Measurements from ENCODE around the gene EIF5B. TPM values are rescaled to one million over a fixed set of nuclear protein-coding genes. Genes with fewer than 3 reads are reported as not detected.

EIF5B gene
- total RNA-seq, 1 experiment from 2014 or later = 7.2 TPM

DNA sequence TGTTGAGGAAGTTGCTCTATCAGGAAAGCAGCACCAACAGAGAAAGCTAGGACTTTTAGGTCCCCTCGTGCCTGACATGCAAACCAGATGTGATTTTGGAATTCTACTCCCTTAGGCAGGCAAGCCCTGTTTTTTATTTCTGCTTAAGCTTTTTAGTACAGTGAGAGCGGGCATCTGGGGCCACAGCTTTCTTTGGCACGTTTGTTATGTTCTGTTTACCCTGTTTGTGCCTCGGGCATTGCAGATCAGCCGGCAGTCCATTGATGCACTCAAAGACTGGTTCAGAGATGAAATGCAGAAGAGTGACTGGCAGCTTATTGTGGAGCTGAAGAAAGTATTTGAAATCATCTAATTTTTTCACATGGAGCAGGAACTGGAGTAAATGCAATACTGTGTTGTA is 61.9 kb downstream of the EIF5B start:
- peak; percentile 61 for DNase-seq (ENCODE audit: low read depth, low spot score)
- in situ Hi-C loops (cut with HindIII; ENCODE audit: low pct_unique_long_range_greater_than_20kb, low sequenced_read_pairs) = no loop called here

DNA sequence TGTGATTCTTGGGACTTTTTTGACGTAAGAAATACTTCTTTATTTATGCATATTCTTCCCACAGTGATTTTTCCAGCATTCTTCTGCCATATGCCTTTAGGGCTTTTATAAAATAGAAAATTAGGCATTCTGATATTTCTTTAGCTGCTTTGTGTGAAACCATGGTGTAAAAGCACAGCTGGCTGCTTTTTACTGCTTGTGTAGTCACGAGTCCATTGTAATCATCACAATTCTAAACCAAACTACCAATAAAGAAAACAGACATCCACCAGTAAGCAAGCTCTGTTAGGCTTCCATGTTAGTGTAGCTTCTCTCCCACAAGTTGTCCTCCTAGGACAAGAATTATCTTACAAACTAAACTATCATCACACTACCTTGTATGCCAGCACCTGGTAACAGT is 62.6 kb downstream of the EIF5B start:
- DNase-seq (ENCODE audit: low read depth, low spot score) = peak; percentile 40
- in situ Hi-C loops (cut with HindIII; ENCODE audit: low pct_unique_long_range_greater_than_20kb, low sequenced_read_pairs) = no loop called here

DNA sequence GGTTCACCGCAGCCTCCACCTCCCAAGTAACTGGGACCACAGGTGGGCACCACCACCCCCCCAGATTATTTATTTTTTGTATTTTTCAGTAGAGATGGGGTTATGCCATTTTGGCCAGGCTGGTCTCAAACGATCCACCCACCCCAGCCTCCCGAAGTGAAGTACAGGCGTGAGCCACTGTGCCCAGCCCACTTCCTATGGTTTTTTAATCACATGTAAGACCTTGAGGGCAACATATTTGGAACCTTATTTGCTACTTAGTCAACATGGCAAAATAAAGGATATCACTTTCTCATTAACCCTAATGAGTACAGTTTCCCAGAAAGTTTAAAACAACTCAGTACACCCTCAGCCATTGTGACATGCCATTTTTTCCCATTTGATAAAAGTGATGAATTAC is 64.7 kb downstream of the EIF5B start:
- DNase-seq (ENCODE audit: low read depth, low spot score) = no peak
- in situ Hi-C loops (cut with HindIII; ENCODE audit: low pct_unique_long_range_greater_than_20kb, low sequenced_read_pairs) = no loop called here

DNA sequence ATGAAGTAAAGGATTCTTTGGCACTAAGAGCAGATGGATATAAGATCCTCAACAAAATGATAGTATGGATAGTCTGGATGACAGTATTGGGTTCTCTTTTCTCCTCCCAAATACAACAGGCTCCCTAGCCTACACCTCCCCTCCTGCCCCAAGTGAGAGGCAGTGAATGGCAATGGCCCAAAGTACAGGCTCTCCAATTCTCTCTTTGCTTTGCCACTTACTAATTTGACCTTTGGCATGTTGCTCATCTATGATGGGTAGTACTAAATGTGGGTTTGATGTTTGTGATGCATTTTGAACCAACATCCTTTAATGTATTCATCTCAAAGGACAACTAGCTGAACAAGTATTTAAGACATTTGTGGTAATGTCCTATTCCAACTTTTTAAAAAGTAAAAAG is 65.9 kb downstream of the EIF5B start:
- DNase-seq (ENCODE audit: low read depth, low spot score) = no peak
- in situ Hi-C loops (cut with HindIII; ENCODE audit: low pct_unique_long_range_greater_than_20kb, low sequenced_read_pairs) = no loop called here

DNA sequence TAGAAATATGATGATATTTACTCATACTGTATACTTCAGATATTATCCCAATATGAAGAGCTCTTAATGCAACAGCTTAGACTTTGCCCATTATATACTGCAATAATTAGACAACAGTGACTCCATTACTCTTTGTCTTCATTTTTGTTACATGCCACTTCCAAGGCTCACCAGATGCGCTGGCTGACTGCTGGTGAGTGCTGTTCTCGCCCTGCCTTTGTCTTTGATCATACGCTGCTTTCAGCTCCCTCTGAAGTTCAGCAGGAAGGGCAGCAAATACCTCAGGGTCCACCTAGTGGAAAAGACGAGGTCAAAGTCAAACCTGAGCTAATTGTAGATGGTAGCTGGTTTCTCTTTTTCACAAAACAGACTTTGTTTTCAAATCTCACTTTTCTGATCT is 66.3 kb downstream of the EIF5B start:
- DNase-seq (ENCODE audit: low read depth, low spot score) = peak; percentile 21
- in situ Hi-C loops (cut with HindIII; ENCODE audit: low pct_unique_long_range_greater_than_20kb, low sequenced_read_pairs) = no loop called here

DNA sequence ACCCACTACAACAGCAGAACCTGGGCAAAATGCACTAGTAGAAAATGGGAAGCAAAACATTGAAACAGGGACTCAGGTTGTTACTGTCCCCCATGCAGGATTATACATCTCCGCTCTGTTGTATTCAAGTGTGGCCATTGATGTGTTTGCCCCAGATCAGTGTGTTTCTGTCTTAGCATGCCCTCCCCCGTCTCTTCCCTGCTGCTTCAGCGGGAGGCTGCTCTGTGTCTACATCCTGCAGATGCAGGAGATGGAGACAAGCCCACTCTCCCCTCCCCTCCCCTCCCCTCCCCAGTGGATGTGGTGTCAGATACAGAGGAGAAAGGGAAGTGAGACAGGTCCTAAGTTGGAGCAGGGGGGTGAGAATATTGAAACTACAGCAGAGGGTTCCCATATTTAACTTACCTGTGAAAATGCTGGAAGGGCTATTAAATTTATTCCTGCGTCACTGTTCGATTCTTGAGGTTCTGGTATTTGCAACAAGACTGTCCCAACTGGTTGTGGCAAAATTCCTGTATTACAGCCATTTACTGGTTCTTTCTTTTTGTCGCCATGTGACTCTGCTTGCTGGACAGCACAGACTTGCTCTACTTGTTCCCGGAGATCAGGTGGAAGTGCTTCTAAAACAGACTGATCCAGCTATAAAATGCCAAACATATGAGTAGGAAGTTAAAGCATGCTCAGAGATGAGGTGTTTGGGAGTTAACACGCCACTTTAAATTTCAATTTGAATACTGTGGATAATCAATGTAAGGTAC is 67.0 kb downstream of the EIF5B start:
- in situ Hi-C loops (cut with HindIII; ENCODE audit: low pct_unique_long_range_greater_than_20kb, low sequenced_read_pairs) = no loop called here
- DNase-seq (ENCODE audit: low read depth, low spot score) = no peak

DNA sequence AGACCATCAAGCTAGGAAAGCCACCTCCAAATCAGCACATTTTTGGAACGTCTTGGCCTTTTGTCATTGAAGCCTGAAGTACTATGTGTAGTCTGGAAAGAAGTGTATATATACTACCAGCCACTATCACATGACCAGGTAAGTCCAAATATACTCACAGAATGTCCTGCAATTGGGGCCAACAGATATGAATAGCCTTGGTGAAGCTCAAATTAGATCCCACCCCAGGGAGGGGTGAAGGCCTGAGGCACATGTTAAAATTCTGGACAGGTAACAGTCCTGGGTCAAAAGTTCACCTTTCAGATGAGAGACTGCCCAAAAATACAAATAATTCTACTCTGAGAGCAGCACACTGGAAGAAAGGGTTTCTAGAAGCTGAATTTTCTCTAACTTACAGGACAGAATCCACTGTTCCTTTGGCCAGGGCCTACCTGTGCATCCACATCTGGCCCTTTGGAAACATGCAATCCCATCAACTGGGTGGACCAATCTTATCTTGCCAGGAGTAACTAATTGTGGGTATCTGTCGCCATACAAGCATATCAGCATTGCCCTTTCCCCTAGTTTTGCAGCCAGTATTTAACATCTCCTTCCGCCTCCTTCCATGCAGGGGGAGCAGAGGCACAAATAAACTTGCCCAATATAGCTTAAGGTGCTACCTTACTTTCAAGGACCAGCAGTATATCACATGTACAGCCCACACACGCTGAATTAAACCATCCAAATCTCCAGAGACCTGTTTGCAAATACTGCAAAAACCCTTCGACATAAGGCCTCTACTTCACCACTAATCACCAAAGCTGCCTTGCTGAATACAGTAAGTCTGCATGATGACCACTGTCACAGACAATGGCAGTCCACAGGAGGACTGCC is 67.8 kb downstream of the EIF5B start:
- in situ Hi-C loops (cut with HindIII; ENCODE audit: low pct_unique_long_range_greater_than_20kb, low sequenced_read_pairs) = no loop called here

DNA sequence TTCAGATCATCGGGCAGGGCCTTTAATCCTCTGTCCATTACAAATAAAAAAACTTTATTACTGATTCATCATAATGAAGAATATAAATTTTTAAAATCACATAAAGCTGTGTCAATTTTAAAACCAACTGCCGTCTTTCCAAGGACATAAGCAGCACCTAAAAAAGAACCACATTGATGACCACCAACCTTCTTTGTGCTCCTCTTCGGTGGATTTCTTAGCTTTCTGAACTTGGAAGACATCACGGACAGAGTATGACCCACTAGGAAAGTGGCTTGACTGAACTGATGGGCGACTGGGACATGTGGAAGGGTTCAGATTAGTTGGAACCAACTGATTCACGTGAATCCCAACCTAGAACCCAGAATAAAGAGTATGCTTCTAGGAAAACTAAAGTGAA is 68.9 kb downstream of the EIF5B start:
- no peak for DNase-seq (ENCODE audit: low read depth, low spot score)
- in situ Hi-C loops (cut with HindIII; ENCODE audit: low pct_unique_long_range_greater_than_20kb, low sequenced_read_pairs) = no loop called here

More for the DNA sequence above, 67.8 kb downstream of the EIF5B start:
- DNase-seq (ENCODE audit: low read depth, low spot score) = no peak

DNA sequence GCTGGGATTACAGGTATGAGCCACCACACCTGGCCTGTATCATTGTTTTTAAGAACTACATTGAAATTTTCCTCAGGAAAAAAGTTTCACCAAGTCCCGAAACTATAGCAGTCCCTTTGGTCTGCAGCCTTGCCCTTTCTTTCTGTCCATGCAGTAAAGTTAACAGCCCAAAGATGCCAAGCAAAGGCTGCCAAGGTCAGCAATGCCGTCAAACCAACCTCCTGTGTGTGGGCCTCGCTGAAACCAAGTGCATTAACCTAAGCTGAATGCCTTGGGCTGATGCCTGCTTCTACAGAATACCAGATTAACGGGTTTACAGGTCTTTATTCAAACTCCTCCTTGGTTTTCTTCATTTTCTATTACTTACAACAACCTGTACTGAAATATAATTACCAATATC is 73.1 kb downstream of the EIF5B start:
- DNase-seq (ENCODE audit: low read depth, low spot score) = no peak

DNA sequence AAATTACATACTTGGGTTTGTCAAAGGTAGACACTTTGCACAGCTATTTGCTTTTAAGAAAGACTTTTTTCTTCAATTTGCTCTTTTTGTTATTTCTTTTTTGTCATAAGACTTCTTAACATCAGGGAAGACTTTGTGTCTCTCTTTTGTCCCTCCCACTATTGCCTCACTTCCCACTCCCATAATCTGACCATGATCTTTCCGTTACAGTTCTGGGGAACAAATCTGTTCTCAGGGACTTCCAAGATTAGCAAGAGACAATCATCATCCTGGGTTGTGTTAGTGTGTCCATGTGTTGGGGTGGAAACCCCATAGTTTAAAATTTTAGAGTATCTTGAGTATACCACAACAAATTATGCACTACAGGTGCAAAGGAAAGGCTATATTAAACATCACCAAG is 77.4 kb downstream of the EIF5B start:
- DNase-seq (ENCODE audit: low read depth, low spot score) = no peak
- in situ Hi-C loops (cut with HindIII; ENCODE audit: low pct_unique_long_range_greater_than_20kb, low sequenced_read_pairs) = no loop called here

More for the DNA sequence above, 73.1 kb downstream of the EIF5B start:
- in situ Hi-C loops (cut with HindIII; ENCODE audit: low pct_unique_long_range_greater_than_20kb, low sequenced_read_pairs) = no loop called here

DNA sequence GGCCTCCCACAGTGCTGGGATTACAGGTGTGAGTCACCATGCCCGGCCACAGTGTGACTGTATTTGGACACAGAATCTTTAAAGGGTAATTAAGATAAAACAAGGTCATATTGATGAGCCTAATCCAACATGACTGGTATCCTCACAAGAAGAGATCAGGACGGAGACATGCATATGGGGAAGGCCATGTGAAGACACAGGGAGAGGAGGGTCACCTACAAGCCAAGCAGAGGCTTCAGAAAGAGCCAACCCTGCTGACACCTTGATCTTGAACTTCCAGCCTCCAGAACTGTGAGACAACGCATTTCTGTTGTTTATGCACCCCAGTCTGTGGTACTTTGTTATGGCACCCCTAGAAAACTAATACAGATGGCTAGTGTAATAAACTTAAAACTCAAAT is 80.2 kb downstream of the EIF5B start:
- DNase-seq (ENCODE audit: low read depth, low spot score) = no peak
- in situ Hi-C loops (cut with HindIII; ENCODE audit: low pct_unique_long_range_greater_than_20kb, low sequenced_read_pairs) = no loop called here

DNA sequence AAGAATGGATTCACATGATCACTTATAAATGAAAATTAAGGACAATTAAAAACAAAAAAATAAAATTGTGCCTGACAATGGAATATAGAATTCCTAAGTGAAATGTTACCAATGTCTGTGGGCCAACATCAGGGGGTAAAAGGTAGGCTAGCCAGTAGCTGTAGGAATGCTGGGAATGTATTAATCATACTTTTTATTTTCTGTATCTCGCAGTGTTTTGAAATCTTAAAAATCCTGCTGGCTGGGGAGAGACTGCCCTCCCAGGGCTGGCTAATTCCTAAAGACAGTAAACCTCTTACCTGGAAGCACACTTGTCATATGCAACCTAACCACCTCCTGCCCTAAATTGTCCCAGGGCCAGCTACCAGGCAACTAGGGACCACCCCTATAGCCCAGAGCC is 82.8 kb downstream of the EIF5B start:
- in situ Hi-C loops (cut with HindIII; ENCODE audit: low pct_unique_long_range_greater_than_20kb, low sequenced_read_pairs) = no loop called here
- DNase-seq (ENCODE audit: low read depth, low spot score) = no peak

DNA sequence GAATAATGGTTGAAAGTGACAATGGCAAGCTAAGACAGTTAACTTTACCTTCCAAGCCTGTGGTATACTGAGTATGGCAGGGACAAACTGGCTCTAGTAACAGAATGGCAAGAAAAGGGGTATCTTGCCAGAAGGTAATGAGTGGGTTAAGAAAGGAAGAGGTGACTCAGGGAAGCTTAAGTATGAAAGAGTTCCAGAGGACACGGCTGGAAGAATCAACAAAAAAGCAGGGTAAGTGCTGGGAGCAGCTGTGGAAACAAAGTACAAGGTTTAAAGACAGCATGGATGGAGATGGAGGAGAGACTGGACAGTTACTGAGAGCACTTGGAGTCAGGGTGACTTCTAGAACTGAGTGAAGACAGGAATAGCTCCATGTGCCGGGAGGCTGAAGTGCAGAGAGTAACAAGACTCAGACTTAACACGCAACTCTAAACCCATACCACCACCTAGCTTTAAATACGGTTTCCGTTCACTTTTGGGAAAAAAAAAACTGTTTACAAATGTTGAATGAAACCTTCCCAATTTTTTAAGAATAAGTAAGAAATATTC is 83.6 kb downstream of the EIF5B start:
- DNase-seq (ENCODE audit: low read depth, low spot score) = no peak

DNA sequence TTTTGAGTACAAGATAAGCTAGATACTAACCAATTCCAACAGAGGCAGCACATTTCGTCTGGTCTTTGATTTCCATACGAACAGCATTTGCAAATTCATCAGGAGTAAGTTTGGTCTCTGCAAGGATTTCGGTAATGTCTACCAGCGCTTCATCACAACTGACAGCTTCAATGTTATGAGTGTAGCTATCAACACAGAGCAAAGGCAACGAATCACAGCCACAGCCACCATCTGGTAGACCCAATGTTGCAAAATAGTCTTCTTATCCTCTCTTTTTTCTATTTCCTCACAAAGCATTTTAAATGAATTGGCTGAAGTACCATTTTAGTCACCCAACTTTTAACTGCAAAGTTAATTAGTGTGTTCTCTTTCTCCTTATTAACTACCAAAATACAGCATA is 84.3 kb downstream of the EIF5B start:
- DNase-seq (ENCODE audit: low read depth, low spot score) = no peak
- in situ Hi-C loops (cut with HindIII; ENCODE audit: low pct_unique_long_range_greater_than_20kb, low sequenced_read_pairs) = no loop called here

More for the DNA sequence above, 83.6 kb downstream of the EIF5B start:
- in situ Hi-C loops (cut with HindIII; ENCODE audit: low pct_unique_long_range_greater_than_20kb, low sequenced_read_pairs) = no loop called here

DNA sequence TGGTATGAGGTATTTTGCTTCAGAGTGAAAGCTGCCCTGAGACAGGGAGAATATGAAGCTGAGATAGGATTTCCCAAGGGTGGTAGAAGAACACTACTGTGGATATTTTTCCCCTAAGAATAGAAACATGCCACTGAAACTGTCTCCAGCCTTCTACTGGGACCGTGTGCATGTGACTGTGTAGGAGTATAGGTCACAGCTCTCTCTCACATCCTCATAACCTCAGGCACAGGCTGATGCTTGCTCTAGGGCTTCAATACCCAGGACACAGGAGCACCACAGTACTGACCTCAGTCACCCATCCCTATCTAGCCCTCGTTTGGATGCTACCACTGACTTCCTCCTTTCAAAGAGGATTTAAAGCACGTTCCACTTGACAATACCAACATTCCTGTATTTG is 85.4 kb downstream of the EIF5B start:
- peak; percentile 13 for DNase-seq (ENCODE audit: low read depth, low spot score)
- in situ Hi-C loops (cut with HindIII; ENCODE audit: low pct_unique_long_range_greater_than_20kb, low sequenced_read_pairs) = no loop called here

DNA sequence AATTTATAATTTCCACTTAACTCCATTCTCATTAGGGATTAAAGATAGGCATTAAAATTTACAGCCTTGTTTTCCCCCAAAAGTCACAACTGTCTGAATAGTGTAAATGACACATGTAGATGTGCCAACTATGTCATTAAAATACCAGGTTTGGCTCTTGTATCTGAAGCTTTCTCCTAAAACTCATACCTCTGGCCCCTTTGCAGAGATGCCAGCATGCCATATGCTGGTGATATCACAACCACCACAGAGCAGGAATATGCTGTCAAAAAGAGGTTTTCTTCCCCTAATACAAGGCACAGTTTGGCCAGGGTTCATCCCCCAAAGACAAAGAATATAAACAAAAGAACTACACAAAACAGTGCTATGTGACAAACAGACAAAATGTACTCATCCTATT is 87.2 kb downstream of the EIF5B start:
- in situ Hi-C loops (cut with HindIII; ENCODE audit: low pct_unique_long_range_greater_than_20kb, low sequenced_read_pairs) = no loop called here
- DNase-seq (ENCODE audit: low read depth, low spot score) = no peak

DNA sequence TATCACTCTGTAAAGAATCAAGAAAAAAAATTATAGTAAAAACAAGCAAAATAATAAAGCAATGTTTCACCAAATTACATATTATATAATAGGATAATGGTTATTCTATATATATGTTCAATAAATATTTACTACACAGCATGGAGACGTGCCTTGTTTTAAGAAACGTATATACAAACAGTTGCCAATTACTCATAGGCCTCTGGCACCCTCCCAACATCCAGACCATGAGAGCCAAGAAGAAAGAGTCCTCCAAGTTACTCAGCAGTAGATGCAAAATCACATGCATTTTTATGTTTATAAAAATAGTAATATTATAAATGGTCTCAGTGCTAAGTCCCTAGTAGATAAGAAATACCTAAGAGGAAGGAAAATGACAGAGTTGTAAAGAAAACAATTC is 87.8 kb downstream of the EIF5B start:
- no peak for DNase-seq (ENCODE audit: low read depth, low spot score)
- in situ Hi-C loops (cut with HindIII; ENCODE audit: low pct_unique_long_range_greater_than_20kb, low sequenced_read_pairs) = no loop called here

DNA sequence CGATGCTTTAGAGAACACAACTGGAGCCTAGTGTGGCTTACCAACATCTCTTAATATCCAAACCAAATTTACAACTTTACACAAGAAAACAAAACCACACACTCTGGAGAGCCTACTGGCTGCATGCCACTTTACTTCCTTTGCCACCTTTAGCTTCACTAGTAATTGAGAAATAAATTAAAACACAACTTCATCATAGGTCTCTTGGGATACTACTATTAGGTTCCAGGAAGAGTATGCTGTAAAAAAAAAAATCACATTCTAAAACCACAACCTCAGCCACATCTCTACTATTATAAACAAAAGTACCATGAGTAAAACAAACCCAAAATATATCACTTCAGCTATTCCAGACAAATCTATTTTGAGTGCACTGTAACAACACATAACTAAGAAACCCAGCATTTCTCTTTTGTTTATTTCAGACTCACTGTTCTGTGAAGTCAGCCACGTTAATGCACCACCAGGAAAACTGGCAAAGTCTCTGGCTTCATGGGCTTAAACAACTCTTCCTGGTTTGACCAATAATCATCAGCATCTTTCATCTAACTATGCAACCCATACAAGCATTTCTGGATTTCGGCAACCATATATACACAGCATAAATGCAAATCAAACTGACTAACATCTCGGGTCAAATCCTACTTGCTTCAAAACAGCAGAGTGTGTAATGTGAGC is 93.6 kb downstream of the EIF5B start:
- DNase-seq (ENCODE audit: low read depth, low spot score) = no peak
- in situ Hi-C loops (cut with HindIII; ENCODE audit: low pct_unique_long_range_greater_than_20kb, low sequenced_read_pairs) = no loop called here

Measured in SK-MEL-5 (cell line).